Measurements from ENCODE around the gene C3orf52. TPM values are rescaled to one million over a fixed set of nuclear protein-coding genes. Genes with fewer than 3 reads are reported as not detected.

The C3orf52 gene
- total RNA-seq, 1 experiment from 2014 or later = 18.1 TPM

GRCh38 chr3:112136046-112136445, 49.9 kb downstream of the C3orf52 start:
- no peak for DNase-seq (ENCODE audit: low read depth)

- peak; percentile 41 for DNase-seq (ENCODE audit: low read depth)
Observed at GRCh38 chr3:112136959-112137693, 50.9 kb downstream of the C3orf52 start.

GRCh38 chr3:112137781-112138180, 51.6 kb downstream of the C3orf52 start:
- DNase-seq (ENCODE audit: low read depth) = no peak

GRCh38 chr3:112138219-112138969, 52.2 kb downstream of the C3orf52 start:
- no peak for DNase-seq (ENCODE audit: low read depth)

- DNase-seq (ENCODE audit: low read depth) = no peak
Observed at GRCh38 chr3:112140584-112140983, 54.4 kb downstream of the C3orf52 start.

- DNase-seq (ENCODE audit: low read depth) = no peak
Observed at GRCh38 chr3:112141293-112141692, 55.1 kb downstream of the C3orf52 start.

- no peak for DNase-seq (ENCODE audit: low read depth)
Observed at GRCh38 chr3:112143251-112143650, 57.1 kb downstream of the C3orf52 start.

GRCh38 chr3:112143689-112144088, 57.5 kb downstream of the C3orf52 start:
- no peak for DNase-seq (ENCODE audit: low read depth)

- DNase-seq (ENCODE audit: low read depth) = no peak
Observed at GRCh38 chr3:112149136-112149535, 62.9 kb downstream of the C3orf52 start.

GRCh38 chr3:112167758-112168157, 81.6 kb downstream of the C3orf52 start:
- DNase-seq (ENCODE audit: low read depth) = no peak

Other genes starting within 250 kb of the C3orf52 start
- gene PHLDB2, start 227.1 kb upstream of the C3orf52 start, total RNA-seq (2014; rRNA removed; shearing (Covaris generic)) = 73.2 and 79.5 TPM in 2 replicates
- 36.3 and 40.5 TPM in 2 replicates for gene ABHD10, start 107.4 kb upstream of the C3orf52 start, total RNA-seq (2014; rRNA removed; shearing (Covaris generic))
- gene TAGLN3, start 87.5 kb upstream of the C3orf52 start, total RNA-seq (2014; rRNA removed; shearing (Covaris generic)) = 0.80 and 5.1 TPM in 2 replicates
- gene TMPRSS7, start 51.7 kb upstream of the C3orf52 start, total RNA-seq (2014; rRNA removed; shearing (Covaris generic)) = not detected in 2 replicates
- gene GCSAM, start 46.9 kb downstream of the C3orf52 start, total RNA-seq (2014; rRNA removed; shearing (Covaris generic)) = not detected in 2 replicates
- gene SLC9C1, start 207.8 kb downstream of the C3orf52 start, total RNA-seq (2014; rRNA removed; shearing (Covaris generic)) = not detected in 2 replicates
- 0.06 TPM in 1 of 2 replicates, not detected in the other for gene CD200, start 246.8 kb downstream of the C3orf52 start, total RNA-seq (2014; rRNA removed; shearing (Covaris generic))

Measured in Daoy (cell line).